ENCODE measurements around the gene CEP350. TPM values are rescaled to one million over a fixed set of nuclear protein-coding genes. Genes with fewer than 3 reads are reported as not detected.

The CEP350 gene
- total and polyA plus RNA-seq, 2 donors from 2014 or later, result 2.8 to 46.5 TPM

GRCh38 chr1:179925922-179926849, 28.4 kb upstream of the CEP350 start:
- no peaks in the 10 kb centered on the region for H3K36me3 ChIP-seq (ENCODE audit: control insufficient read depth in 2 of 3, insufficient read depth in 3 of 3, low read length in 3 of 3)
- H3K27me3 ChIP-seq (ENCODE audit: control insufficient read depth, insufficient read depth, low read length), result no peaks in the 10 kb centered on the region
- no peak overlapping the region for H3K9ac ChIP-seq (ENCODE audit: low read length in 3 of 3)
- no peak overlapping the region for H3K27ac ChIP-seq (ENCODE audit: low read depth in 2 of 2, low read length in 2 of 2)
- no peaks in the 10 kb centered on the region for H3K9me3 ChIP-seq (ENCODE audit: control insufficient read depth in 2 of 3, insufficient read depth in 1 of 3, low read length in 3 of 3)
- no peak for DNase-seq
- no peak overlapping the region for H3K4me3 ChIP-seq (ENCODE audit: low read length in 3 of 3)
- FAIRE-seq, result no peak
- intact Hi-C loops (cut with DNase I), result no loop called here
- H3K4me1 ChIP-seq (ENCODE audit: control insufficient read depth in 2 of 3, insufficient read depth in 2 of 3, low read depth in 1 of 3, low read length in 3 of 3), result no peaks in the 10 kb centered on the region
- TF ChIP-seq CTCF (IDR thresholded peaks at IDR 0.05; ENCODE audit: borderline replicate concordance, extremely low read depth, insufficient read depth), result no peak

- intact Hi-C loops (cut with DNase I), result no loop called here
- H3K4me3 ChIP-seq (ENCODE audit: low read length in 3 of 3), result no peak overlapping the region
- H3K9me3 ChIP-seq (ENCODE audit: control insufficient read depth in 2 of 3, insufficient read depth in 1 of 3, low read length in 3 of 3), result no peaks in the 10 kb centered on the region
- no peak overlapping the region for H3K9ac ChIP-seq (ENCODE audit: low read length in 3 of 3)
- no peaks in the 10 kb centered on the region for H3K4me1 ChIP-seq (ENCODE audit: control insufficient read depth in 2 of 3, insufficient read depth in 2 of 3, low read depth in 1 of 3, low read length in 3 of 3)
- DNase-seq (no peak), FAIRE-seq (no peak)
- no peak for TF ChIP-seq CTCF (IDR thresholded peaks at IDR 0.05; ENCODE audit: borderline replicate concordance, extremely low read depth, insufficient read depth)
- H3K36me3 ChIP-seq (ENCODE audit: control insufficient read depth in 2 of 3, insufficient read depth in 3 of 3, low read length in 3 of 3), result no peaks in the 10 kb centered on the region
- no peaks in the 10 kb centered on the region for H3K27me3 ChIP-seq (ENCODE audit: control insufficient read depth, insufficient read depth, low read length)
- H3K27ac ChIP-seq (ENCODE audit: low read depth in 2 of 2, low read length in 2 of 2), result no peak overlapping the region
Observed at GRCh38 chr1:179926850-179927205, 27.8 kb upstream of the CEP350 start.

- H3K36me3 ChIP-seq (ENCODE audit: control insufficient read depth in 2 of 3, insufficient read depth in 3 of 3, low read length in 3 of 3), result no peaks in the 10 kb centered on the region
- DNase-seq (no peak), FAIRE-seq (no peak)
- no peaks in the 10 kb centered on the region for H3K4me1 ChIP-seq (ENCODE audit: control insufficient read depth in 2 of 3, insufficient read depth in 2 of 3, low read depth in 1 of 3, low read length in 3 of 3)
- no peaks in the 10 kb centered on the region for H3K9me3 ChIP-seq (ENCODE audit: control insufficient read depth in 2 of 3, insufficient read depth in 1 of 3, low read length in 3 of 3)
- no peak overlapping the region for H3K9ac ChIP-seq (ENCODE audit: low read length in 3 of 3)
- no peak overlapping the region for H3K4me3 ChIP-seq (ENCODE audit: low read length in 3 of 3)
- H3K27ac ChIP-seq (ENCODE audit: low read depth in 2 of 2, low read length in 2 of 2), result no peak overlapping the region
- H3K27me3 ChIP-seq (ENCODE audit: control insufficient read depth, insufficient read depth, low read length), result no peaks in the 10 kb centered on the region
- TF ChIP-seq CTCF (IDR thresholded peaks at IDR 0.05; ENCODE audit: borderline replicate concordance, extremely low read depth, insufficient read depth), result no peak
- intact Hi-C loops (cut with DNase I), result no loop called here
Observed at GRCh38 chr1:179929955-179930798, 24.4 kb upstream of the CEP350 start.

Measured in kidney (tissue), 14 donors.